Putamen (tissue), 1 donor: ENCODE data around the gene CTSL.
A peak's percentile ranks its signal among the peaks of the same experiment; 100 is the strongest.
"Not testable (repeated sequence)": the region's sequence is repeated elsewhere in the genome, so short reads cannot be mapped to it uniquely, and the experiment has no call there.

ENCODE experiments used
- DNase-seq: peaks from one replicate; pipeline ENCODE4 v3.0.0-alpha.2; 2016; ENCODE audit warnings: low spot score

The CTSL gene

GRCh38 chr9:87722393-87723088 is 3.4 kb upstream of the CTSL start:
- DNase-seq: peak; percentile 41

- DNase-seq: peak; percentile 43
Measured at GRCh38 chr9:87725356-87725899, 491 bp upstream of the CTSL start.

DNA sequence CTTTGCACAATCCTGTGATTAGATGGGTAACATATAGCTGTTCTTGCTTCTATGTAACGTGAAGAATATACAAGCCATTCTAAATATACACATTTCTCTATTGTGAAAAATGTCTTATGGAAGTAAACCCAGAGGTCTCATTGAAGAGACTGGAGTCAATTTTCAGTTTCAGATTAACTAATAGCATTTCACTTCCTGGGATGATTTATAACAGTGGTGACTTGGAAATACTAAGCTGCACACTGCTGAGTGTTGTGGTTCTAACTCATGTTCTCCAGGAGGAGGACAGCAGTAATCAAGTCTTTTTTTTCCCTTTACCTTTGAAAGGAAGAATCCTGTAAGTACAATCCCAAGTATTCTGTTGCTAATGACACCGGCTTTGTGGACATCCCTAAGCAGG is 3.3 kb downstream of the CTSL start:
- DNase-seq: no peak

- no peak for DNase-seq
Measured at GRCh38 chr9:87731321-87731720, 5.4 kb downstream of the CTSL start.

DNA sequence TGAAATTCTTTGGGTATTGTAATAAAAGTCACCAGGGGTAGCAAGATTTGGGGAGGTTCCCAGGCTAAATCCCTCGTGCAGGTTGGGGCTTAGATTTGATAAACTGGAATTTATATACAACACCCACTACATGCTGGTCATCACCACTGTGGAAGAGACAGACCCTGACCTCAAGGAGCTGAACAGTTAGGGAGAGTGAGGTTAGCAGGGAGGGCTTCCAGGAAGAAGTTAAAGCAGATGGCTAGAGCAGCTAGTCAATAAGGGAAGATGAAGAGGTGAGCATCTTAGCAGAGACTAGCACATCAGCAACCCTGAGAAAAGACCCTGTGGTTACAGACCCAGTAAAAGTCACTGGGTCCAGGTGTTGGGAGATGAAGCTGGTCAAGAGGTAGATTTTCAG is 6.4 kb downstream of the CTSL start:
- no peak for DNase-seq

DNA sequence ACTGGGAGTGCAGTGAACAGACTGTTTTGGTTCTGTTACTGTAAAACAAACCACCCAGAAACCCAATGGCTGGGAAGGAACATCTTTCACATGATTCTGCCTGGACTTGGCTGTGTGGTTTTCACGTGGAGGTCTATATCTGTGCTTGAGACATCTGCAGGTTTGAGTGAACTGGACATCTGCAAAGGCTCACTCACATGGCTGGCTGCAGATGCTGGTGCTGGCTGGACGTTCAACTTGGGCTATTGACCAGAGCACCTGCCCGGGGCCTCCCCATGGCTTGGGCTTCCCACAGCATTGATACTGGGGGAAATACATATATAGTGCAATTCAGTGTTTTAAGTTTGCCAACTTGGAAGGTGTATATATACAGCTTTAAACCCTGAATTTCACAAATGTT is 6.8 kb downstream of the CTSL start:
- DNase-seq: no peak

GRCh38 chr9:87733273-87734052 is 7.5 kb downstream of the CTSL start:
- DNase-seq: no peak

- no peak for DNase-seq
Measured at GRCh38 chr9:87734106-87734505, 8.2 kb downstream of the CTSL start.

DNA sequence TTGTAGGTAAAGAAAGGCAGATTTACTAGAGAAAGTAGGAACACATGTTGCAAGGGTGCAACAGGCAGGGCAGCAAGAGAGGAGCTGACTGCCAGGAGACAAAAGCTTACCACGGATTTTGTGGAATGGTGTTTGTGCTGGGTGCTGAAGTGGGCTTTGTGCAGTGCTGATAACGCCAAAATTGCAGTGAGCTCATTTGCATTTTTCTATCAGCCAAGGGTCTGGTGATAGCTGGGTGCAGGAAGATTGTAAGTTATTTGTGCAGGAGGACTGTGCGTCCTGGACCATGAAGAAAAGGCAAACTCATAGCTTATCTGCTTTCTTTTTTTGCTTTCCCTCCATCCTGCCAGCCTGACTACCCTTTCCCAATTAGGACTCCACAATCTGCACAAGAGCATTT is 13.6 kb downstream of the CTSL start:
- no peak for DNase-seq

GRCh38 chr9:87740209-87740608 is 14.3 kb downstream of the CTSL start:
- DNase-seq: no peak

- DNase-seq: no peak
Measured at GRCh38 chr9:87741326-87741725, 15.4 kb downstream of the CTSL start.

DNA sequence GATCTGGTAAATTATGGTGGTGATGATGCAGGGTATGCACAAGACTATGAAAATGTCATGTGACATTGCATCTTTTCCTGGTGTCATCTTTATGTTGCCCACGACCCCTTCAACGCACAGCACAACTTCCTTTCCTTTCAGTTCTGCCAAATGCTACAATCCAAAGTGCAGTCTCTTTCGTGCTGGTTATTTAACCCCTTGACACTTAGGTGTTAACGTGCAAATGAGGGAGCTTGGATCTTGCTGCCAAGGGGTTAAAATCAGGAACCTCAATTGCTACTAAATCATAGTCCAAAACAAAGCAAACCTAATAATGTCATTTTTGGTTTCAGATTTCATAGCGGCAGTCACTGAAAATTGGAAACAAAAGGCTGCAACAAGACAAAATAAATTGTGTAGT is 16.0 kb downstream of the CTSL start:
- DNase-seq: no peak

- no peak for DNase-seq
Measured at GRCh38 chr9:87742813-87743428, 17.0 kb downstream of the CTSL start.

DNA sequence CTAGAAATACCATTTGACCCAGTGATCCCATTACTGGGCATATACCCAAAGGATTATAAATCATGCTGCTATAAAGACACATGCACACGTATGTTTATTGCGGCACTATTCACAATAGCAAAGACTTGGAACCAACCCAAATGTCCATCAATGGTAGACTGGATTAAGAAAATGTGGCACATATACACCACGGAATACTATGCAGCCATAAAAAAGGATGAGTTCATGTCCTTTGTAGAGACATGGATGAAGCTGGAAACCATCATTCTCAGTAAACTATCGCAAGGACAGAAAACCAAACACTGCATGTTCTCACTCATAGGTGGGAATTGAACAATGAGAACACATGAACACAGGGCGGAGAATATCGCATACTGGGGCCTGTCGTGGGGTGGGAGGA is 18.3 kb downstream of the CTSL start:
- not testable (repeated sequence) for DNase-seq

DNA sequence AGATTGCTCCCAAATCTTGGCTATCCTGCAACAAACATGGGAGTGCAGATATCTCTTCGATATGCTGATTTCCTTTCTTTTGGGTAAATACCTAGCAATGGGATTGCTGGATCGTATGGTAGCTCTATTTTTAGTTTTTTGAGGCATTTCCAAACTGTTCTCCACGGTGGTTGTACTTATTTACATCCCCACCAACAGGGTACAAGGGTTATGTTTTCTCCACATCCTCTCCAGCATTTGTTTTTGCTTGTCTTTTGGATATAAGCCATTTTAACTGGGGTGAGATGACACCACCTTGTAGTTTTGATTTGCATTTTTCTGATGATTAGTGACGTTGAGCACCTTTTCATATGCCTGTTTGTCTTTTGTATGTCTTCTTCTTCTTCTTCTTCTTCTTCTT is 20.3 kb downstream of the CTSL start:
- DNase-seq: no peak

GRCh38 chr9:87748881-87749280 is 23.0 kb downstream of the CTSL start:
- no peak for DNase-seq

DNA sequence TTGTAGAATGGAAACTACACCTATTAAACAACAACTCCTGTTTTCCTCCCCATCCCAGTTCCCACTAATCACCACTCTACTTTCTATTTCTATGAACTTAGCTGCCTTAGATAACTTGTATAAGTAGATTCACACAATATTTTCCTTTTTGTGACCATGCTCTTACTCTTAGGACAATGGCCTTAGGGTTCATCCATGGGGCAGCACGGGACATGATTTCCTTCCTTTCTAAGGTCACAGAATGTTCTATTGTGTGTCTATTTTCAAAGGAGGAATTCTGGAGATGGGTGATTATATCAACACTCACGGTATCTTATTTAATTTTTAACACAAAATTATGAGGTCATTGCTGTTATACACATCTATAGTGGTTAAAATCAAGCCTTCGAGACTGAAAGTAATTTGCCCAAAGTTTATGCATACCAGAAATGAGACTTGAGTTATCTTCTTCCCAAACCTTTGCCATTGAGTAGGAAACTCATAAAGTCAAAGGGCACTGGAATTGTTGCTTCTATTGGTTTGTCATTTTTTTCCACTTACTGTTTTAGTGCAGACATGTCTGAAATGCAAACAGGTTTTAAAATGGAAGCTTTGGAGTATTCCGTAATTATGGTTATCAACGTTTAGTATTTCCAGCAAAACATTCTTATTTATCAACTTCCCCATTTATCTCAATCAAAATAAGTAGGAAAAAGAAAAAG is 23.6 kb downstream of the CTSL start:
- DNase-seq: no peak

GRCh38 chr9:87750726-87751125 is 24.8 kb downstream of the CTSL start:
- DNase-seq: no peak

DNA sequence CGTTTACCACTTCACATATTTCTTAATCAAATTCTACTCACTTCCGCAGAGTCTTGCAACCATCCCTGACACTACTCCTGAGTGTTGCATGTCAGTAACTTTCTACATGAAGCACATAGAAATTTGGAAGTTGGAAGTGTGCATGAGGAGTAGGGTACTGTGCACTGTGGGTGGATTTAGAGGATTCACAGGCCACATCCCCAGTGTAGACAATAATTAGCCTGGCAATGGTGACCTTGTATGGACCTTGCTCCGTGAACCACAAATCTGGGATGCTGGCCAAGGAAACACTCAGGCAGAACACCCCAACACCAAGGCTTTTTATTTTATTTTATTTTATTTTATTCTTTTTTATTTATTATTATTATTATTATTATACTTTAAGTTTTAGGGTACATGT is 25.5 kb downstream of the CTSL start:
- no peak for DNase-seq

- no peak for DNase-seq
Measured at GRCh38 chr9:87751868-87752267, 25.9 kb downstream of the CTSL start.

GRCh38 chr9:87753313-87753712 is 27.4 kb downstream of the CTSL start:
- DNase-seq: no peak

- DNase-seq: not testable (repeated sequence)
Measured at GRCh38 chr9:87758330-87758729, 32.4 kb downstream of the CTSL start.
